ENCODE data around the gene CACNA1G. TPM values are rescaled to one million over a fixed set of nuclear protein-coding genes. Genes with fewer than 3 reads are reported as not detected.

CACNA1G gene
- total RNA-seq, 3 donors from 2014 or later: 0.32 to 2.6 (median 2.3) TPM

DNA sequence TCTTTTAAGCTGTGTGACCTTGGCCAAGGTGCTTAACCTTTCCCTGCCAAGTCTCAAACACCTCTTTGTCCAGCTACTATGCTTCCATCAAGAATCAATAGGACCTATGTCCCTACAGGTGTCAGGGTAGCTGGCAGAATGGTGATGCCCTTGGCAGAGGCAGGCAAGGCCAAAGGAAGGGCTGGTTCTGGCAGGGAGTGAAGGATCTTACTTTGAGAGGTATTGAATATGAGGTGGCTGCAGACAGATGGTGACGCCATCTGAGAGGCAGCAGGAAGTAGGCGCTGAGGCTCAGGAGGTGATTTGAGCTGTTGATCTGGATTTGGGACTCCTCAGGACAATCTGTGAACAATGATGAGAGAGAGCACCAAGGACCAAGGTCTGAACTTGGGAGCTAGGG, 86.7 kb downstream of the CACNA1G start:
- intact Hi-C loops (cut with DNase I; ENCODE audit: low total_unique reads): loop anchor here (5.0 kb wide), 1 partner anchor 445 kb away; no protein-coding TSS in a partner anchor
- H3K36me3 ChIP-seq: no peaks in the 10 kb centered on the region
- no peak overlapping the region for H3K27ac ChIP-seq
- TF ChIP-seq POLR2A (IDR thresholded peaks at IDR 0.05) (no peak), POLR2AphosphoS5 (IDR thresholded peaks at IDR 0.05) (no peak)
- TF ChIP-seq, protein P1, sequence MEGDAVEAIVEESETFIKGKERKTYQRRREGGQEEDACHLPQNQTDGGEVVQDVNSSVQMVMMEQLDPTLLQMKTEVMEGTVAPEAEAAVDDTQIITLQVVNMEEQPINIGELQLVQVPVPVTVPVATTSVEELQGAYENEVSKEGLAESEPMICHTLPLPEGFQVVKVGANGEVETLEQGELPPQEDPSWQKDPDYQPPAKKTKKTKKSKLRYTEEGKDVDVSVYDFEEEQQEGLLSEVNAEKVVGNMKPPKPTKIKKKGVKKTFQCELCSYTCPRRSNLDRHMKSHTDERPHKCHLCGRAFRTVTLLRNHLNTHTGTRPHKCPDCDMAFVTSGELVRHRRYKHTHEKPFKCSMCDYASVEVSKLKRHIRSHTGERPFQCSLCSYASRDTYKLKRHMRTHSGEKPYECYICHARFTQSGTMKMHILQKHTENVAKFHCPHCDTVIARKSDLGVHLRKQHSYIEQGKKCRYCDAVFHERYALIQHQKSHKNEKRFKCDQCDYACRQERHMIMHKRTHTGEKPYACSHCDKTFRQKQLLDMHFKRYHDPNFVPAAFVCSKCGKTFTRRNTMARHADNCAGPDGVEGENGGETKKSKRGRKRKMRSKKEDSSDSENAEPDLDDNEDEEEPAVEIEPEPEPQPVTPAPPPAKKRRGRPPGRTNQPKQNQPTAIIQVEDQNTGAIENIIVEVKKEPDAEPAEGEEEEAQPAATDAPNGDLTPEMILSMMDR (IDR thresholded peaks at IDR 0.05): no peak
- no peak for DNase-seq (ENCODE audit: low spot score in 2 of 2)
- H3K27me3 ChIP-seq: no peaks in the 10 kb centered on the region
- no peaks in the 10 kb centered on the region for H3K4me1 ChIP-seq
- no peak overlapping the region for H3K4me3 ChIP-seq
- no peaks in the 10 kb centered on the region for H3K9me3 ChIP-seq

DNA sequence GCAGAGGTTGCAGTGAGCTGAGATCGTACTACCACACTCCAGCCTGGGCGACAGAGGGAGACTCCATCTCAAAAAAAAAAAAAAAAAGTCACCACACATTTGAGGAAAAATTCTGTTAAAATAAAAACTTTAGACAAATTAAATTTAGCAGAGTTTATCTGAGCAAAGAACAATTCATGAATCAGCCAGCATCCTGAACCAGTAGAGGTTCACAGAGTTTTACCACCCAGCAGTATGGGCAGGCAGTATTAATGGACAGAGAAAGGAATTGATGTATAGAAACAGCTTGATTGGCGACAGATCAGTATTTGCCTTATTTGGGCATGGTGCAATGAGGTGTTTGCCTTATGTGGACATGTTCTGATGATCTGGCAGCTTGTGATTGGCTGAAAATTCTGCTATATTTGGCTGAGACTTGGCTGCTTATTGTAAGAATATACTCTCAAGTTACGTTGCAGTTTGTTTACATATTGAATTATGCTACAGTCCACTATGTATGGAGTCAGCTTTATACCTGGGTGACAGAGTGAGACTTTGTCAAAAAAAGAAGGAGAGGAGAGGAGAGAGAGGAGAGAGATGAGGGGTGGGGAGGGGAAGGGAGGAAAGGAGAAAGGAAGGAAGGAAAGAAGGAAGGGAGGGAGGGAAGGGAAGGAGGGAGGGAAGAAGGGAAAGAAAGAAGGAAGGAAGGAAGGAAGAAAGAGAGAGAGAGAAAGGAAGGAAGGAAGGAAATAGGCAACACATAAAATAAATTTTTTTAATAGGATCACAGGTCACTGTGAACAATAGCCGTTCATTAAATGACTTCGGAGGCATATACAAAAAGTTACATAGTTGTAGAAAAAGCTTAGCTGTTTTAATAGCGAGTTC, 88.8 kb downstream of the CACNA1G start:
- H3K4me3 ChIP-seq: no peak overlapping the region
- no peak overlapping the region for H3K27ac ChIP-seq
- H3K36me3 ChIP-seq: no peaks in the 10 kb centered on the region
- TF ChIP-seq, protein P1 (IDR thresholded peaks at IDR 0.05): no peak
- TF ChIP-seq POLR2AphosphoS5 (IDR thresholded peaks at IDR 0.05): no peak
- TF ChIP-seq POLR2A (IDR thresholded peaks at IDR 0.05): no peak
- no peaks in the 10 kb centered on the region for H3K9me3 ChIP-seq
- intact Hi-C loops (cut with DNase I; ENCODE audit: low total_unique reads): loop anchor here (5.0 kb wide), 1 partner anchor 443 kb away; no protein-coding TSS in a partner anchor
- H3K27me3 ChIP-seq: no peaks in the 10 kb centered on the region
- H3K4me1 ChIP-seq: no peaks in the 10 kb centered on the region
- DNase-seq (ENCODE audit: low spot score in 2 of 2): no peak

DNA sequence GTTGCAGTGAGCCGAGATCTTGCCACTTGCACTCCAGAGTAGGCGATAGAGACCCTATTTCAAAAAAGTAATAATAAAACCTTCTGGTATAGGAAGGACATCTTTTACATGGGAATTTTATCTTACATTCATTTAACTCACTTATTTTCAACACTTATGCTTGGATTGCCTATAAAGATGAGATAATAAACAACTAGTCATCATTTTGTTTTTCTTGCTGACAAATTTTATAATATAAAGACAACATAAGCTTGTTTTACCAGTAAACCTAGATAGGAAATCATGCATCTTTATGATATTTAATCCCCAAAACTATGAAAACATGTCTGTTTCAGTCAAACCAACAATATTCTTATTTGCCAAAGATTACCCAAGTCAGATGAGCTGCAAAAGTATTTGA, 91.1 kb downstream of the CACNA1G start:
- DNase-seq (ENCODE audit: low spot score in 2 of 2): no peak
- H3K36me3 ChIP-seq: no peaks in the 10 kb centered on the region

DNA sequence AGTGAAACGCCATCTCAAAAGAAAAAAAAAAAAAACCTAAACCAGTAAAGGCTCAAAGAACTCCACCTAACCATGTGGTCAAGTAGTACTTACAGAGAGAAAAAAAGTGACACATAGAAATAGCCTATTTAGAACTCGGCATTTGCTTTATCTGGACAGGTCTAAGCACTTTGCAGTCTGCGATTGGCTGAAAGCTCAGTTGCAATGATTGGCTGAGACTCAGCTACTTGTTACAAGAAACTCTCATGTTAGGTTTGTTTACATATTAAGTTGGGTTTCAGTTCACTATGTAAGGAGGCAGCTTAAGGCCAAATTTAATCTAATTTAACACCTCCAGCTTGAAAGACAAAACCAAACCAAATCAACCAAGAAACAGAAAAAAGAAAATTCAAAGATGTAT, 93.2 kb downstream of the CACNA1G start:
- Histone ChIP-seq H3K36me3 (no peaks in the 10 kb centered on the region), H3K4me1 (no peaks in the 10 kb centered on the region), H3K9me3 (no peaks in the 10 kb centered on the region), H3K27me3 (no peaks in the 10 kb centered on the region), H3K27ac (no peak overlapping the region), H3K4me3 (no peak overlapping the region)
- intact Hi-C loops (cut with DNase I; ENCODE audit: low total_unique reads): no loop called here
- TF ChIP-seq POLR2A (IDR thresholded peaks at IDR 0.05) (no peak), POLR2AphosphoS5 (IDR thresholded peaks at IDR 0.05) (no peak)
- TF ChIP-seq, protein P1 (IDR thresholded peaks at IDR 0.05): no peak
- DNase-seq (ENCODE audit: low spot score in 2 of 2): no peak

More for the DNA sequence above, 91.1 kb downstream of the CACNA1G start:
- H3K27me3 ChIP-seq: no peaks in the 10 kb centered on the region
- H3K9me3 ChIP-seq: no peaks in the 10 kb centered on the region
- no peak for TF ChIP-seq POLR2A (IDR thresholded peaks at IDR 0.05)
- TF ChIP-seq, protein P1 (IDR thresholded peaks at IDR 0.05): no peak
- TF ChIP-seq POLR2AphosphoS5 (IDR thresholded peaks at IDR 0.05): no peak
- no peak overlapping the region for H3K4me3 ChIP-seq
- no peaks in the 10 kb centered on the region for H3K4me1 ChIP-seq
- H3K27ac ChIP-seq: no peak overlapping the region
- intact Hi-C loops (cut with DNase I; ENCODE audit: low total_unique reads): no loop called here

DNA sequence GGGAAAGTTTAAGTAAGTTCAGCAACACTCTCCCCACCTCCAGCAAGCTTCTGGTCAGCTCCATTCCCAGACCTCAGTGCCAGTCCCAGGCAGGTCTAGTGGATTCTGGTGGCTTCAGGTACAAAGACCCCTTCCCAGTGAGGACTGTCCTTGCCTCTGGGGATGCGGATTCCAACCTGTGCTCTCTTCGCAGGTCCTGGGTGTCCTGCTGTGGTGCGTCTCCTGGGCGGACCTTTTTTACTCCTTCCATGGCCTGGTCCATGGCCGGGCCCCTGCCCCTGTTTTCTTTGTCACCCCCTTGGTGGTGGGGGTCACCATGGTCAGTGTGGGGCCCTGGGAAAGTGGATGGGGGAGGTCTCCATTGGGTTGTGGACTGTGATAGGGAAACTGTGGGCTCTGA, 96.0 kb downstream of the CACNA1G start:
- no peaks in the 10 kb centered on the region for H3K27me3 ChIP-seq

More for the DNA sequence above, 96.0 kb downstream of the CACNA1G start:
- no peaks in the 10 kb centered on the region for H3K36me3 ChIP-seq
- intact Hi-C loops (cut with DNase I; ENCODE audit: low total_unique reads): no loop called here
- H3K4me1 ChIP-seq: peaks cover 10 to 17% of the 10 kb centered on the region in 2 donors
- H3K27ac ChIP-seq: no peak overlapping the region
- no peak for DNase-seq (ENCODE audit: low spot score in 2 of 2)
- no peaks in the 10 kb centered on the region for H3K9me3 ChIP-seq
- H3K4me3 ChIP-seq: no peak overlapping the region
- TF ChIP-seq POLR2A (IDR thresholded peaks at IDR 0.05) (no peak), POLR2AphosphoS5 (IDR thresholded peaks at IDR 0.05) (no peak)
- TF ChIP-seq, protein P1 (IDR thresholded peaks at IDR 0.05): no peak

All from breast epithelium (tissue), 4 donors.